RWPE2 (cell line): ENCODE data around the gene ZPBP2.
"Not testable (repeated sequence)": the region's sequence is repeated elsewhere in the genome, so short reads cannot be mapped to it uniquely, and the experiment has no call there.

Experiments
- ATAC-seq: fragments of 200-7000 bp; cut with Tn5 transposase; 3 replicates; pipeline ENCODE4 v1.9.1; 2021; ENCODE audit warnings: low read depth
- DNase-seq: peaks from one replicate; pipeline ENCODE4 v3.0.0-alpha.2; 2020; ENCODE audit warnings: low spot score
- H3K27ac ChIP-seq: fragments of 450-650 bp; 2 replicates; pipeline ENCODE4 v1.5.1; 2017; ENCODE audit warnings: mild to moderate bottlenecking; ENCODE audit not compliant: poor library complexity, severe bottlenecking
- H3K27me3 ChIP-seq: fragments of 250-450 bp; sonication (Bioruptor Pico); 2 replicates; pipeline ENCODE4 v1.5.1; 2021; ENCODE audit warnings: mild to moderate bottlenecking, moderate library complexity; ENCODE audit not compliant: insufficient read depth, poor library complexity, severe bottlenecking
- H3K36me3 ChIP-seq: fragments of 250-450 bp; sonication (Bioruptor Pico); 2 replicates; pipeline ENCODE4 v1.5.1; 2020; ENCODE audit warnings: low read depth, mild to moderate bottlenecking, moderate library complexity
- H3K4me1 ChIP-seq: fragments of 250-450 bp; sonication (Bioruptor Pico); 2 replicates; pipeline ENCODE4 v1.5.1; 2021; ENCODE audit warnings: mild to moderate bottlenecking, moderate library complexity; ENCODE audit not compliant: insufficient read depth, poor library complexity, severe bottlenecking
- H3K4me3 ChIP-seq: fragments of 250-450 bp; sonication (Bioruptor Pico); 2 replicates; pipeline ENCODE4 v1.5.1; 2021; ENCODE audit warnings: mild to moderate bottlenecking, moderate library complexity; ENCODE audit not compliant: severe bottlenecking
- H3K9me3 ChIP-seq: fragments of 250-450 bp; sonication (Bioruptor Pico); 2 replicates; pipeline ENCODE4 v1.5.1; 2021; ENCODE audit warnings: mild to moderate bottlenecking, moderate library complexity; ENCODE audit not compliant: severe bottlenecking
- TF ChIP-seq, protein P1 (sequence below): fragments of 450-650 bp; IDR thresholded peaks from one replicate; pipeline ENCODE4 v1.5.1; 2017; ENCODE audit warnings: mild to moderate bottlenecking, moderate library complexity; ENCODE audit not compliant: poor library complexity, severe bottlenecking

The ZPBP2 gene

DNA sequence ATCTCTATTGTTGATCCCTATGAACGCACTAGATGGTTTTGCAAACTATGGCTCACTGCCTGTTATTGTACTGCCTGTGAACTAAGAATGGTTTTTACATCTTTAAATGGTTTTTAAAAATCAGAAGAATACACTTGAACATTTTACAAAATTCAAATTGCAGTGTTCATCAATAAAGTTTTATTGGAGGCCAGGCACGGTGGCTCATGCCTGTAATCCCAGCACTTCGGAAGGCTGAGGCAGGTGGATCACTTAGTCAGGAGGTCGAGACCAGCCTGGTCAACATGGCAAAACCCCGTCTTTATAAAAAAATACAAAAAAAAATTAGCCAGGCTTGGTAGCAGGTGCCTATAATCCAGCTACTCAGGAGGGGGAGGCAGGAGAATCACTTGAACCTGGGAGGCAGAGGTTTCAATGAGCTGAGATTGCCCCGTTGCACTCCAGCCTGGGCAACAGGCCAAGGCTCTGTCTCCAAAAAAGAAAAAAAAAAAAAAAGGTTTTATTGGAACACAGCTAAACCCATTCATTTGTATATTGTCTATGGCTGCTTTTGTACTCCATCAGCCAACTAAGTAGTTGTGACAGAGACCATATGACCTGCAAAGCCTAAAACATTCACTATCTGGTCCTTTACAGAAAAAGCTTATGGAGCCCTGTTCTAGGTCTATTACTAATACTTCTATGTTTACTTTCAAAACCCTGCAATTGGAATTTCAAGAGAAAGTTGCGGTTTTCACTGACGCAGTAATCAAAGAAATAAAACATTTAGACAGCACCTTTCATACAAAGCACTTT lies 22.8 kb upstream of the ZPBP2 start:
- DNase-seq (no peak), ATAC-seq (no peak)
- no peaks in the 10 kb centered on the region for H3K9me3 ChIP-seq
- no peak overlapping the region for H3K27ac ChIP-seq
- no peaks in the 10 kb centered on the region for H3K36me3 ChIP-seq
- no peak overlapping the region for H3K4me3 ChIP-seq
- TF ChIP-seq, protein P1, sequence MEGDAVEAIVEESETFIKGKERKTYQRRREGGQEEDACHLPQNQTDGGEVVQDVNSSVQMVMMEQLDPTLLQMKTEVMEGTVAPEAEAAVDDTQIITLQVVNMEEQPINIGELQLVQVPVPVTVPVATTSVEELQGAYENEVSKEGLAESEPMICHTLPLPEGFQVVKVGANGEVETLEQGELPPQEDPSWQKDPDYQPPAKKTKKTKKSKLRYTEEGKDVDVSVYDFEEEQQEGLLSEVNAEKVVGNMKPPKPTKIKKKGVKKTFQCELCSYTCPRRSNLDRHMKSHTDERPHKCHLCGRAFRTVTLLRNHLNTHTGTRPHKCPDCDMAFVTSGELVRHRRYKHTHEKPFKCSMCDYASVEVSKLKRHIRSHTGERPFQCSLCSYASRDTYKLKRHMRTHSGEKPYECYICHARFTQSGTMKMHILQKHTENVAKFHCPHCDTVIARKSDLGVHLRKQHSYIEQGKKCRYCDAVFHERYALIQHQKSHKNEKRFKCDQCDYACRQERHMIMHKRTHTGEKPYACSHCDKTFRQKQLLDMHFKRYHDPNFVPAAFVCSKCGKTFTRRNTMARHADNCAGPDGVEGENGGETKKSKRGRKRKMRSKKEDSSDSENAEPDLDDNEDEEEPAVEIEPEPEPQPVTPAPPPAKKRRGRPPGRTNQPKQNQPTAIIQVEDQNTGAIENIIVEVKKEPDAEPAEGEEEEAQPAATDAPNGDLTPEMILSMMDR, result no peak
- H3K4me1 ChIP-seq, result no peaks in the 10 kb centered on the region
- H3K27me3 ChIP-seq, result no peaks in the 10 kb centered on the region

DNA sequence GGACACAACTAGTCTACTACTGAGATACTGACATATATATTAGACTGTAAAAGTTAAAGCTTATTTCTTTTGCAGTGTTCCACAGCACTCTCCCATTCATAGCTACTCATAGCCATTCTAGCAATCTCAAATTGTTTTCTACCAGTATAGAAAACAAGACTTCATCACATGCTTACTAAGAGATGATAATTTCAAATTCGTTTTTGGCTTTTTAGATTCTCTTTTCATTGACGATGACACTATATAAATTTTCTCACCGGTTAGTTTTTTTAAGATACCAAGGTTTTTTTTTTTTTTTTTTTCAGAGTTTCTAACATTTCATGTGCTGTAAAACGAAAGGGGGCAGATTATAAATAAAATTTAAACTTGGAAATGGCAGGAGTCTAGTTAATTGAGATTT lies 21.8 kb upstream of the ZPBP2 start:
- Histone ChIP-seq H3K4me1 (no peaks in the 10 kb centered on the region), H3K9me3 (no peaks in the 10 kb centered on the region), H3K27me3 (no peaks in the 10 kb centered on the region), H3K36me3 (no peaks in the 10 kb centered on the region), H3K27ac (no peak overlapping the region), H3K4me3 (no peak overlapping the region)
- TF ChIP-seq, protein P1, result no peak
- DNase-seq, result no peak
- ATAC-seq, result no peak

DNA sequence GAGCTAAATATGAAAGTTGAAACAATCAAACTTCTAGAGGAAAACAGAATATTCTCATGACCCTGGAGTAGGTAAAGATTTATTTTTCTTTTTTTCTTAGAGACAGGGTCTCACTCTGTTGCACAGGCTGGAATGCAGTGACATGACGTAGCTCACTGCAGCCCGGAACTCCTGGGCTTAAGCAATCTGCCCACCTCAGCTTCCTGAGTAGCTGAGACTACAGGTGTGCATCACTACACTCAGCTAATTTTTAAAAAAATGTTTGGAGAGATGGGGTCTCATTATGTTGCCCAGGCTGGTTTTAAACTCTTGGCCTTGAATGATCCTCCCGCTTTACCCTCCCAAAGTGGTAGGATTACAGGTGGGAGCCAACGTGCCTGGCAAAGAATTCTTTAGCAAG lies 19.4 kb upstream of the ZPBP2 start:
- H3K27ac ChIP-seq, result no peak overlapping the region
- no peak overlapping the region for H3K4me3 ChIP-seq
- H3K9me3 ChIP-seq, result no peaks in the 10 kb centered on the region
- H3K27me3 ChIP-seq, result no peaks in the 10 kb centered on the region
- no peaks in the 10 kb centered on the region for H3K36me3 ChIP-seq
- TF ChIP-seq, protein P1, result no peak
- DNase-seq, result no peak
- no peak for ATAC-seq
- H3K4me1 ChIP-seq, result no peaks in the 10 kb centered on the region

DNA sequence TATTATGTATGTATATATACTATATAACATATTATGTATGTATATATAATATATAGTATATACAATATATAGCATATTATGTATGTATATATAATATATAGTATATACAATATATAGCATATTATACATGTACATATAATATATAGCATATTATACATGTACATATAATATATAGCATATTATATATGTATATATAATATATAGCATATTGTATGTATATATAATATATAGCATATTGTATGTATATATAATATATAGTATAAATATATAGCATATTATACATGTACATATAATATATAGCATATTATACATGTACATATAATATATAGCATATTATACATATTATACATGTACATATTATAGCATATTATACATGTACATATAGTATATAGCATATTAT lies 17.8 kb upstream of the ZPBP2 start:
- H3K9me3 ChIP-seq, H3K4me1 ChIP-seq, H3K27ac ChIP-seq, DNase-seq, H3K27me3 ChIP-seq, ATAC-seq, H3K4me3 ChIP-seq, H3K36me3 ChIP-seq: not testable (repeated sequence)

DNA sequence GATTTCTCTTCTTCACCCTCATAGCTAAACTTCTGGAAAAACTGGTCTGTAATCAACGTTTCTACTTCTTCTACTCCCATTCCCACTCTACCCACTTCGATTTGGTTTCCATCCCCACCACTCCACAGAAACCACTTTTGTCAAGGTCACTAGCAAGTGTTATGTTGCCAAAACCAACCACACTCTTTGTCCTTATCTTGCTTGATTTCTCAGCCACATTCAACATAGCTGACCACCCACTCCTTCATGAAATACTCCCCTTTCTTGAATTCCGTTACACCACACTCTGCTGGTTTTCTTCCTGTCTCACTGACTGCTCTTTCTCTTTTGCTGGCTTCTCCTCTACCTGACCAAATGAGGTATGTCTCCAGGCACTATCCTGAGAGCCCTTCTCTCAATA lies 15.8 kb upstream of the ZPBP2 start:
- TF ChIP-seq, protein P1, result no peak
- no peak overlapping the region for H3K27ac ChIP-seq
- H3K36me3 ChIP-seq, result no peaks in the 10 kb centered on the region
- H3K27me3 ChIP-seq, result no peaks in the 10 kb centered on the region
- no peaks in the 10 kb centered on the region for H3K4me1 ChIP-seq
- no peak for ATAC-seq
- H3K4me3 ChIP-seq, result no peak overlapping the region
- DNase-seq, result no peak
- no peaks in the 10 kb centered on the region for H3K9me3 ChIP-seq
